ENCODE results near the gene CLPSL2.

DNA sequence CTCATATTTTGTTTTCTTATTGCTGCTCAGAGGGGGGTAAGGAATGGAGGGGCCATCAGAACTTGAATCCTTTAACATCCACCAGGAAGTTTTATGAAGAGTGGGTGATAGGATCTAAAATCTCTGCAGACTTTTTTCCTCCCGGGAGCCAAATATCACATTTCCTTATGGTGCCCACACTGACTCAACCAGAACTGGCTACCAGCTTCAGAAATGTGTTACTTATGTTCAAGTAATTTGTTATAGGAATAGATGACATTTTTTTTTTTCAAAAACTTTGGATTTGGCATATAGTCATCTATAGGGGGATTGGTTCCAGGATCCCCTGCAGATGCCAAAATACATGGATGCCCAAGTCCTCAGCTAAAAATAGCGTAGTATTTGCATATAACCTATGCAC is 47.2 kb downstream of the CLPSL2 start:
- TF ChIP-seq POLR2AphosphoS5 (IDR thresholded peaks at IDR 0.05; ENCODE audit: low read depth, low read length) (no peak), TAF1 (IDR thresholded peaks at IDR 0.05; ENCODE audit: borderline replicate concordance, insufficient read depth, low read length) (no peak)
